Left ventricle myocardium inferior (tissue), 1 donor: ENCODE results near the gene UBTD1. TPM values are rescaled to one million over a fixed set of nuclear protein-coding genes. Genes with fewer than 3 reads are reported as not detected.
A peak's percentile ranks its signal among the peaks of the same experiment; 100 is the strongest.

Source experiments
- DNase-seq: peaks from one replicate; pipeline ENCODE4 v3.0.0-alpha.2; 2020
- H3K27ac ChIP-seq: fragments of 200-600 bp; replicated peaks from 2 replicates; pipeline ENCODE4 v1.8.0; 2021
- H3K27me3 ChIP-seq: fragments of 200-600 bp; 2 replicates; pipeline ENCODE4 v1.8.0; 2021; ENCODE audit warnings: low read depth
- H3K36me3 ChIP-seq: fragments of 200-600 bp; 2 replicates; pipeline ENCODE4 v1.8.0; 2021
- H3K4me1 ChIP-seq: fragments of 200-600 bp; 2 replicates; pipeline ENCODE4 v1.8.0; 2021
- H3K4me3 ChIP-seq: fragments of 200-600 bp; 2 replicates; pipeline ENCODE4 v1.8.0; 2021; ENCODE audit warnings: mild to moderate bottlenecking, moderate library complexity
- H3K9me3 ChIP-seq: fragments of 200-600 bp; replicated peaks from 2 replicates; pipeline ENCODE4 v1.8.0; 2021
- CTCF ChIP-seq: fragments of 200-600 bp; IDR thresholded peaks from 2 replicates; pipeline ENCODE4 v1.8.0; 2021; ENCODE audit warnings: antibody characterized with exemption, mild to moderate bottlenecking, borderline replicate concordance
- intact Hi-C: fragments of 100-400 bp; cut with micrococcal nuclease; formaldehyde crosslinking; loops from one replicate; pipeline ENCODE4 v1.11.0; 2022
- total RNA-seq: library from RNA; stranded (reverse); fragmentation: NEBNext Ultra II Directional; extraction: Animal tissue kit (Norgen Biotek cat#: 25700); gene quantifications from one replicate; pipeline ENCODE4 v1.2.1, GENCODE V29; 2021
- donor health status: DM: no; HTN: yes; CAD: no; lungs with severe emphysema.

UBTD1 gene
- total RNA-seq, 1 donor from 2014 or later, result 17.1 TPM

GRCh38 chr10:97612386-97612785 is 113.7 kb downstream of the UBTD1 start:
- Histone ChIP-seq H3K9me3 (no peaks in the 10 kb centered on the region), H3K27ac (peak overlapping the region; percentile 84), H3K27me3 (no peaks in the 10 kb centered on the region), H3K4me1 (peaks cover 41% of the 10 kb centered on the region), H3K4me3 (no peak overlapping the region), H3K36me3 (no peaks in the 10 kb centered on the region)
- peak; percentile 67 for TF ChIP-seq CTCF
- DNase-seq, result no peak
- intact Hi-C loops, result no loop called here

GRCh38 chr10:97618285-97618684 is 119.6 kb downstream of the UBTD1 start:
- TF ChIP-seq CTCF, result no peak
- H3K4me3 ChIP-seq, result no peak overlapping the region
- DNase-seq, result no peak
- intact Hi-C loops, result no loop called here
- no peaks in the 10 kb centered on the region for H3K4me1 ChIP-seq
- no peaks in the 10 kb centered on the region for H3K9me3 ChIP-seq
- H3K27me3 ChIP-seq, result no peaks in the 10 kb centered on the region
- no peak overlapping the region for H3K27ac ChIP-seq
- no peaks in the 10 kb centered on the region for H3K36me3 ChIP-seq

- Histone ChIP-seq H3K27ac (no peak overlapping the region), H3K4me1 (no peaks in the 10 kb centered on the region), H3K36me3 (no peaks in the 10 kb centered on the region), H3K27me3 (no peaks in the 10 kb centered on the region), H3K4me3 (no peak overlapping the region), H3K9me3 (no peaks in the 10 kb centered on the region)
- intact Hi-C loops, result no loop called here
- no peak for DNase-seq
- no peak for TF ChIP-seq CTCF
Measured at GRCh38 chr10:97618733-97619132, 120.0 kb downstream of the UBTD1 start.

Other genes starting within 250 kb of the UBTD1 start
- gene ARHGAP19, start 206.3 kb upstream of the UBTD1 start, total RNA-seq, result 4.2 TPM
- gene FRAT1, start 179.7 kb upstream of the UBTD1 start, total RNA-seq, result 4.2 TPM
- 5.9 TPM for gene FRAT2, start 164.2 kb upstream of the UBTD1 start, total RNA-seq
- gene RRP12, start 97.6 kb upstream of the UBTD1 start, total RNA-seq, result 15.2 TPM
- 233 TPM for gene PGAM1, start 72.7 kb upstream of the UBTD1 start, total RNA-seq
- 14.9 TPM for gene EXOSC1, start 52.9 kb upstream of the UBTD1 start, total RNA-seq
- 17.8 TPM for gene ZDHHC16, start 52.7 kb upstream of the UBTD1 start, total RNA-seq
- 42.7 TPM for gene MMS19, start 502 bp upstream of the UBTD1 start, total RNA-seq
- gene ANKRD2, start 73.9 kb downstream of the UBTD1 start, total RNA-seq, result 969 TPM
- 47.1 TPM for gene HOGA1, start 85.5 kb downstream of the UBTD1 start, total RNA-seq
- 1.5 TPM for gene C10orf62, start 90.8 kb downstream of the UBTD1 start, total RNA-seq
- gene MORN4, start 134.6 kb downstream of the UBTD1 start, total RNA-seq, result 13.9 TPM
- gene PI4K2A, start 141.7 kb downstream of the UBTD1 start, total RNA-seq, result 12.4 TPM
- gene AVPI1, start 188.3 kb downstream of the UBTD1 start, total RNA-seq, result 6.7 TPM
- 6.4 TPM for gene MARVELD1, start 214.8 kb downstream of the UBTD1 start, total RNA-seq
- gene ZFYVE27, start 238.2 kb downstream of the UBTD1 start, total RNA-seq, result 13.2 TPM